Activated naive CD8-positive, alpha-beta T cell treated with anti-CD3 and anti-CD28 coated beads for 36 hours (primary cell): ENCODE results near the gene PPP1R1A. TPM values are rescaled to one million over a fixed set of nuclear protein-coding genes. Genes with fewer than 3 reads are reported as not detected.

Source experiments
- DNase-seq: peaks from one replicate; pipeline ENCODE4 v3.0.0; 2021
- H3K27ac Mint-ChIP-seq: one replicate; pipeline ENCODE4 v1.8.0; 2022; ENCODE audit warnings: mild to moderate bottlenecking, moderate library complexity, mixed read lengths
- H3K27me3 Mint-ChIP-seq: one replicate; pipeline ENCODE4 v1.8.0; 2022; ENCODE audit warnings: mild to moderate bottlenecking, mixed read lengths
- H3K36me3 Mint-ChIP-seq: one replicate; pipeline ENCODE4 v1.8.0; 2021; ENCODE audit warnings: mild to moderate bottlenecking, mixed read lengths
- H3K4me1 Mint-ChIP-seq: one replicate; pipeline ENCODE4 v1.8.0; 2021; ENCODE audit warnings: mixed read lengths
- H3K4me3 Mint-ChIP-seq: one replicate; pipeline ENCODE4 v1.8.0; 2022; ENCODE audit warnings: mild to moderate bottlenecking, moderate library complexity, mixed read lengths
- H3K9me3 Mint-ChIP-seq: one replicate; pipeline ENCODE4 v1.8.0; 2022; ENCODE audit warnings: mixed read lengths
- total RNA-seq, 2 experiments: library from RNA; stranded (reverse); gene quantifications; one replicate each; pipeline ENCODE4 v1.2.3, GENCODE V29; 2021

The PPP1R1A gene, protein sequence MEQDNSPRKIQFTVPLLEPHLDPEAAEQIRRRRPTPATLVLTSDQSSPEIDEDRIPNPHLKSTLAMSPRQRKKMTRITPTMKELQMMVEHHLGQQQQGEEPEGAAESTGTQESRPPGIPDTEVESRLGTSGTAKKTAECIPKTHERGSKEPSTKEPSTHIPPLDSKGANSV
- total RNA-seq, result not detected

DNA sequence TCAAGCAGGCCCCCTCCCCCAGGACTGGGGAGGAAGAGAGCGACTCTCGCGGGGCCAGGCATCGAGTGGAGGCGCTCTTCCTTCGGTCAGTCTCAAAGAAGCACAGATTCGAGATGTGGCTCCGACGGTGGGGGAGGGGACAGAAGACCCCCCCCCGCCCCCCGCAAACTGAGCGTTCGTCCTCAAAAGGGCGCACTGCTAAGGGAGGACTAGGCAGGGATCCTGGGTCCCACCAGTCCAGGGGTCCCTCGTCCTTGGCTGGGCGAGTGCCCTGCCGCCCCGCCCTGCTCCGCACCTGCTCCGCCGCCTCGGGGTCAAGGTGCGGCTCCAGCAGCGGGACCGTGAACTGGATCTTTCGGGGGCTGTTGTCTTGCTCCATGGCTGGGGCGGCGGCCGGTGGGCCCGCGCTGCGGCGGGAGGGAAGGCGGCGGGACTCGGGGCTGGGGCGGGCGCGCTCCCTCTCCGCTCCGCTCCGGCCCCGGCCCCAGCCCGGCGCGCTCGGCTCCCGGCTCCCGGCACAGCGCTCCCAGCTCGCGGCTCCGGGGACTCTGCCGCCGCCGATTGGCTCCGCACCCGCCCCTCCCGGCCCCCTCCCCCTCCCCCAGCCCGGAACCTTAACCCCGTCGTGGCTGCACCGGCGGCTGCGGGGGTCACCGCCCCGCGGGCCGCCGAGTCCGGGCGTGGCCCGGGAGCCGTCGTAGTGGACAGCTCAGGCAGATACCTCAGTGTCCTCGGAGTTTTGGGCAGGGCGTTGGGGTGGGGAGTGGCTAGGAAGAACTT, at the start of gene PPP1R1A:
TSS of gene PPP1R1A (minus strand) at position 550 of the 780 bp plus-strand sequence. CDS start at position 379, 171 bp downstream.
- no peaks in the 10 kb centered on the region for H3K9me3 Mint-ChIP-seq
- DNase-seq, result no peak
- peaks cover 2% of the 10 kb centered on the region for H3K4me1 Mint-ChIP-seq
- no peak within 1 kb of the TSS for H3K27ac Mint-ChIP-seq
- H3K4me3 Mint-ChIP-seq, result peak within 1 kb of the TSS; percentile 47
- H3K27me3 Mint-ChIP-seq, result peaks cover 60% of the 10 kb centered on the region
- H3K36me3 Mint-ChIP-seq, result no peaks in the 10 kb centered on the region

DNA sequence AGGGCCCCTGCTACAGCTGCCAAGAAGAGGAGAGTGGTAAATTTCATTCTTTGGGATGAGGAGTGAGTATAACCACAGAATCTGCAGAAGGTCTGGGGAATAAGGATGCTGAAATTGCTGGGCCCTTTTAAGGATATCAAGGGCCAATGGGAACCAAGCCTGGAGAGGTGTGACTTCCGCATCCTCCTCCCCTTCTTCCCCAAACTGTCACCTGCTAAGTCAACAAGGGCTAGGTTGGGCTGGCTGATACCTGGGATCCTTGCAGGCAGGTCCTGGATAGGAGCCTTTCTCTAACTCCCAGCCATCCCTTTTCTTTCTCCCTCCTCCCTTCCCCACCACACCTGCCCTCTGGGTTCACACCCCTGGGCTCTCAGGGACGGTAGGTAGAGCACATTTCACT, 46.3 kb upstream of the PPP1R1A start, which contains the start of gene LACRT:
TSS of gene LACRT (minus strand) at position 101 of the 400 bp plus-strand sequence. CDS start at position 47, 54 bp downstream.
- Mint-ChIP-seq H3K9me3 (no peaks in the 10 kb centered on the region), H3K27ac (no peak within 1 kb of the TSS), H3K4me1 (peaks cover 5% of the 10 kb centered on the region), H3K36me3 (no peaks in the 10 kb centered on the region), H3K27me3 (peaks cover 21% of the 10 kb centered on the region), H3K4me3 (no peak within 1 kb of the TSS)
- no peak for DNase-seq

DNA sequence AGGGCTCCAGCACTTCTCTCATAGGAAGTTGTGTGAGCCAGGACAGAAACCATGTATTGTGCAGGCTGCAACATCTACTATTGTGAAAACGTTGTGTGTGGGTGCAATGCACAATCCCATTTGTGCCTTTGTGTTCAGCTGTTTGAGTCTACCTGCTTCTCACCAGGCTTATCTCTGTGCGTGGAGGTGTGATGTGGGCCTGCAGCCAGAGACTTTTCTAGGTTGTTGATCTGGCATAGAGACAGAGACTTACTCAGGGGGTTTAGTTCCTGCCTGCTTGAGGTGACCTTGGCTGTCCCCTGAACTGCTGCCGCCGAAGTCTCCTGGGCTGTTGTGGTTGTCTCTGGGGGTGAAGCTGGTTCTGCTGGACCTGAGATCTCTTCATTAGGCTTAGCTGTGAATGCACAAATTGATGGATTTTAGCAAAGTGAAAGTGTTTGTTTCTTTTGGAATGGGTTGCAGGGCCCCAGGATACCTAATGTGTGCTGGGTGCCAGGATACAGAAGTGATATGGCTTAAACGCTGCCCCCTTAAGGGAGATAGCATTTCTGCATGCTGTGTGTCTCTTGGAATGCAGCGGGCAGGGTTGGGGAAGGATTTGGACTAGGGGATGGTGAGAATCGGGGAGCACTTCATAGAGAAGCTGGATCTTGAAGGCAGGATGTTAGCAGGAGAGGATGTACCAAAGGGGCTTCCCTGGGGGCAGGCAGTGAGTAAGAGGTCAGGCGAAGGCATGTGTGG, 43.7 kb upstream of the PPP1R1A start:
- Mint-ChIP-seq H3K4me3 (peak overlapping the region; percentile 20), H3K27me3 (peaks cover 31% of the 10 kb centered on the region), H3K4me1 (peaks cover 5% of the 10 kb centered on the region), H3K9me3 (peaks cover 7% of the 10 kb centered on the region), H3K36me3 (no peaks in the 10 kb centered on the region), H3K27ac (no peak overlapping the region)
- no peak for DNase-seq

DNA sequence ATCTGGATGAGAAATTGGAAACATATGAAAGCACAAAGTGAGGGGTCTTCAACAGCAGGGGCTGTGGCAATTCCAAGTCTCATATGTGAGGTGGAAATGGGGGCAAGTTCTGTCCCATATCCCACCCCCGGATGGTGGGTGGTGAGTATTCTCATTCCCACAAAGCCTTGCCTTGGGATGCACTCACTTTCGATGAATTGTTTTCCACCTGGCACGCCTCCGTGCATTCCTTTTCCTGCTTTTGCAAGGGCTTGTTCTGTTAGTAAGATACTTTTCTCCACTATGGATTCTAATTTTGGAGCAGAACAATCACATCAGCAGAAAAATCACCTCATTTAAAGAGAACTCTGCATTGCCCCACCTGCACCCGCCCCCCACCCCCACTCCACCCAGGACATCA, 43.1 kb upstream of the PPP1R1A start:
- H3K9me3 Mint-ChIP-seq, result peaks cover 11% of the 10 kb centered on the region
- H3K36me3 Mint-ChIP-seq, result no peaks in the 10 kb centered on the region

DNA sequence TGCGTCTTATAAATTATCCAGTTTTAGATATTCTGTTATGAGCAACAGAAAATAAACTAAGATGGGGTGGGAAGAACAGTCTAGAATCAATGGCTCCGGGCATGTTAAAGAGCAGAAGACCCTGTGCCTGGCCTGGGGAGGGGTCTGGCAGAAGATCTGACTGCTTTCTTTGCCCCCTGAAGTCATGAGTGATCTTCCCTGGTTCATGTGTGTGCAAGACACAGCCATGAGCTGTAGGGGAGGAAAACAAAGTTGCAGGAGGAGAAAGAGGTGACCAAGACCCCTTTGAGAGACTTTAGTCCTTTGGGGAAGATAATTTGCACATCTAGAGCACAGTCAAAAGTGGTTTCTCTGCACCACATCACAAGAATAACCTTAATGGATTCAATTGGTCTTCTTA, 41.5 kb upstream of the PPP1R1A start:
- H3K4me1 Mint-ChIP-seq, result peaks cover 5% of the 10 kb centered on the region
- no peaks in the 10 kb centered on the region for H3K36me3 Mint-ChIP-seq
- no peak overlapping the region for H3K27ac Mint-ChIP-seq
- DNase-seq, result no peak
- H3K9me3 Mint-ChIP-seq, result peaks cover 11% of the 10 kb centered on the region
- peaks cover 49% of the 10 kb centered on the region for H3K27me3 Mint-ChIP-seq
- no peak overlapping the region for H3K4me3 Mint-ChIP-seq

More for the DNA sequence above, 43.1 kb upstream of the PPP1R1A start:
- H3K27ac Mint-ChIP-seq, result no peak overlapping the region
- no peak for DNase-seq
- H3K4me1 Mint-ChIP-seq, result peaks cover 5% of the 10 kb centered on the region
- no peak overlapping the region for H3K4me3 Mint-ChIP-seq
- H3K27me3 Mint-ChIP-seq, result peaks cover 37% of the 10 kb centered on the region

DNA sequence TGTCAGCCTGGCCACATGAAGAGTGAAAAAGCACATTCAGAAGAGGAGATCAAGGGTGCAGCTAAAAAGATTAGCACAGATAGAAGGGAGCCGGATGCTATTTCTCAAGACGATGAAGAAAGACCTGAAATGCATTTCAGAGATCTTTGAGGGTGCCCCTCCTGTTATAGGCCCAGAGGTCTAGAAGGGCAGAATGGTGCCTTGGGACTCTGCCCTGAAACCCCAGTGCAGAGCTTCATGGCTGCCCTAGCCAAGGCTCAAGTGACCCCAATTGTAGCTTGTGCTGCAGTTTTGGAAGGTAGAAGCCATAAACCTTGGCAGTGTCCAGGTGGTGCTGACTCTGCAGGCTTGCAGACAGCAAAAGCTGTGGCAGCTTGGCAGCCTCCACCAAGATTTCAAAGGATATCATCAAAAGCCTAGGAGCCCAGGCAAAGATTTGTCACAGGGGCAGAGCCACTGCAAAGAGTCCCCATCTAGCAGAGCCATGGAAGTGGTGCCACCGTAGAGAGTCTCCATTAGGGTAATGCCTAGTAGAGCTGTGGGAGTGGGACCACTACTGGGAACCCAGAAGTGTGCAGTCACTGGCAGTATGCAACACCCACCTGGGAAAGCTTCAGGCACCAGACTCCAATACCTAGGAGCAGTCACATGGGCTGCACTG, 39.9 kb upstream of the PPP1R1A start:
- H3K4me3 Mint-ChIP-seq, result no peak overlapping the region
- no peak overlapping the region for H3K27ac Mint-ChIP-seq
- H3K9me3 Mint-ChIP-seq, result peaks cover 11% of the 10 kb centered on the region
- peaks cover 56% of the 10 kb centered on the region for H3K27me3 Mint-ChIP-seq
- H3K4me1 Mint-ChIP-seq, result peaks cover 5% of the 10 kb centered on the region
- no peaks in the 10 kb centered on the region for H3K36me3 Mint-ChIP-seq
- no peak for DNase-seq

DNA sequence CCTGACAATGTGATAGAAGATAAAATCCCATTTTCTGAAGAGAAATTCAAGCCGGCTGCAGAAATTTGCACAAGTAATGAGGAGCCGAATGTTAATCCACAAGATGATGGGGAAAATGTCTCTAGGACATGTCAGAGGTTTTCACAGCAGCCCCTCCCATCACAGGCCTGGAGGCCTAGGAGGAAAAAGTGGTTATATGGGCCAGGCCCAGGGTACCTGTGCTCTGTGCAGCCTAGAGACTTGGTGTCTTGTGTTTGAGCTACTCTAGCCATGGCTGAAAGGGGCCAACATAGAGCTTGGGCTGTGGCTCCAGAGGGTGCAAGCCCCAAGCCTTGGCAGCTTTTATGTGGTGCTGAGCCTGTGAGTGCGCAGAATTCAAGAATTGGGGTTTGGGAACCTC, 38.8 kb upstream of the PPP1R1A start:
- peaks cover 11% of the 10 kb centered on the region for H3K9me3 Mint-ChIP-seq
- no peaks in the 10 kb centered on the region for H3K36me3 Mint-ChIP-seq
- no peak overlapping the region for H3K27ac Mint-ChIP-seq
- H3K27me3 Mint-ChIP-seq, result peaks cover 61% of the 10 kb centered on the region
- H3K4me1 Mint-ChIP-seq, result peaks cover 2% of the 10 kb centered on the region
- no peak for DNase-seq
- no peak overlapping the region for H3K4me3 Mint-ChIP-seq

DNA sequence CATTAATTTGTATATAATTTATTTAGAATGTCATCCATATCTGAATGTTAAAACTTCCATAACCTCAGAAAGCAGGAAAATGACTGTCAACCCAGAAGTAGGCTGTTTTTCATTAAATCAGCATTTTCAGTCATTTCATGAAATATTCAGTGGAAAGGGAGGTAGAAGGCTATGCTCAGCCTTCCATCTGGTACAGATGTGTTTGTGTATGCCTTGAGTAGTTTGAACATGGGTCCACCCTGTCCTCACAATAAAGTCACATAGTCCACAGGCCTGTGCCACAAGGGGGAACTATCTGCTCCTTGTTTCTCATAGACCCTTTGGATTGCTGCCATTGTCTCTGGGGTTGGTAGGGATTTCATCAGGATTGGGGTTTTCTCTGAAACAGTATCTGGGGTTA, 37.1 kb upstream of the PPP1R1A start:
- Mint-ChIP-seq H3K27ac (no peak overlapping the region), H3K4me3 (no peak overlapping the region), H3K27me3 (peaks cover 72% of the 10 kb centered on the region), H3K9me3 (peaks cover 11% of the 10 kb centered on the region), H3K4me1 (no peaks in the 10 kb centered on the region), H3K36me3 (no peaks in the 10 kb centered on the region)
- DNase-seq, result no peak

DNA sequence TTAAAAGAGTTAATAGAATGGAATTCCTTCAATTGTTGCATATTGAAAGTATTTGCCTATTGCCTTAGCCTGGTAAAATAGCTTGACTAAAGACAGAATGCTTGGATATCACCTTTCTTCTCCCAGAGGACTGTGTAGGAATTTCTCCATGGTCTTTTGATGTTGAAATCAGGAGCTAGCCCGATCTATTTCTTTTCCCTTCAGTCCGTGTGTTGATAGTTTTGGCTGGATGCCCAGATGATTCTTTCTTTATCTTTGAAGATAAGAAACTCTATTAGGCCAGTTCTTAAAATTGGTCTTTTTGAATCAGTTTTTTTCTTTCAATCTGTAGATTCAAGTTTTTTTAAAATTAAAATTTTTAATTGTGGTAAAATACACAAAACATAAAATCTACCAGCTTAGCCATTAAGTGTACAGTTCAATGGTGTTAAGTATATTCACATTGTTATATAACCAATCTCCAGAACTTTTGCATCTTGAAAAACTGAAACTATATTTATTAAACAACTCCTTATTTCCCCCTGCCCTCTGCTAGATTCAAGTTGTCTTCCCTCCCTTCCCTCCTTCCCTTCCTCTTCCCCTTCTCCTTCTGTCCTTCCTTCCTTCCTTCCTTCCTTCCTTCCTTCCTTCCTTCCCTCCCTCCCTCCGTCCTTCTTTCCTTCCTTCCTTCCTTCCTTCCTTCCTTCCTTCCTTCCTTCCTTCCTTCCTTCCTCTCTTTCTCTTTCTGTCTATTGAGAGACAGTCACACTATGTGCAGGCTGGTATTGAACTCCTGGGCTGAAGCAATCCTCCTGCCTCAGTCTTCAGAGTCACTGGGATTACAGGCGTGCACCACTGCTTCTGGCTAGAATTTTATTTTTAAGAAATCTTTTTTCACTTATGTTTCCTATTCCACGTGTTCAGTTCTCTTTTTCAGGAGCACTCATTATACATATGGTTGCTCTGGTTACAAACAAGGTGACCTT, 36.1 kb upstream of the PPP1R1A start:
- Mint-ChIP-seq H3K36me3 (no peaks in the 10 kb centered on the region), H3K9me3 (peaks cover 11% of the 10 kb centered on the region), H3K27me3 (peaks cover 66% of the 10 kb centered on the region), H3K4me3 (no peak overlapping the region), H3K27ac (no peak overlapping the region), H3K4me1 (no peaks in the 10 kb centered on the region)
- DNase-seq, result no peak

DNA sequence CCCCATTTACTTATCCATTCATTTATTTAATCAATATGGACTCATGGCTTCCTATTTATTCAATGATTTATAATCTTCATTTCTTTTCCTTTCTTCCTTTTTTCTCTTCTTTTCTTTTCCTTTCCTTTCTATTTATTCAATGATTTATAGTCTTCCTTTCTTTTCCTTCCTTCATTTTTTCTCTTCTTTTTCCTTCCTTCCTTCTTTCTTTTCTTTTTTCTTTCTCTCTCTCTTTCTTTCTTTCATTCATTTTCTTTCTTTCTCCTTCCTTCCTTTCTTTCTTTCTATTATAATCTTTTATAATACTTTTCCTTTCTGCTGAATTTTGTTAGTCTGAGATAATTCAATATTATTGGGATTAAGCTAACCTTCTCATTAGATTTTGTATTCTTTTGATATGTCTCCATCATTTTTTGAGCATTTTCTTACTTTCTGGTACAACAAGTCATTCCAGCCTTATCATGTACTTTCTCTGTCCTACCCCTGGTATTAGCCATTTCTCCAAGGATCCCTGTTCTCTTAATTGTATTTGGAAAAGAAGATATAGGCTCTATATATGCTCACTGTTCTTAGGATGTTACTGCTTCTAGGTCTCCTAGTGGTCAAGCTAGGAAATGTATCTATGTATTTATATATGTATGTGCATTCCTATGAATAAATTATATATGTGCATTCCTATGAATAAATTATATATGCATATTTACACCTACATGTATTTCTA, 34.2 kb upstream of the PPP1R1A start:
- Mint-ChIP-seq H3K27me3 (peaks cover 71% of the 10 kb centered on the region), H3K27ac (no peak overlapping the region), H3K9me3 (peaks cover 6% of the 10 kb centered on the region)

DNA sequence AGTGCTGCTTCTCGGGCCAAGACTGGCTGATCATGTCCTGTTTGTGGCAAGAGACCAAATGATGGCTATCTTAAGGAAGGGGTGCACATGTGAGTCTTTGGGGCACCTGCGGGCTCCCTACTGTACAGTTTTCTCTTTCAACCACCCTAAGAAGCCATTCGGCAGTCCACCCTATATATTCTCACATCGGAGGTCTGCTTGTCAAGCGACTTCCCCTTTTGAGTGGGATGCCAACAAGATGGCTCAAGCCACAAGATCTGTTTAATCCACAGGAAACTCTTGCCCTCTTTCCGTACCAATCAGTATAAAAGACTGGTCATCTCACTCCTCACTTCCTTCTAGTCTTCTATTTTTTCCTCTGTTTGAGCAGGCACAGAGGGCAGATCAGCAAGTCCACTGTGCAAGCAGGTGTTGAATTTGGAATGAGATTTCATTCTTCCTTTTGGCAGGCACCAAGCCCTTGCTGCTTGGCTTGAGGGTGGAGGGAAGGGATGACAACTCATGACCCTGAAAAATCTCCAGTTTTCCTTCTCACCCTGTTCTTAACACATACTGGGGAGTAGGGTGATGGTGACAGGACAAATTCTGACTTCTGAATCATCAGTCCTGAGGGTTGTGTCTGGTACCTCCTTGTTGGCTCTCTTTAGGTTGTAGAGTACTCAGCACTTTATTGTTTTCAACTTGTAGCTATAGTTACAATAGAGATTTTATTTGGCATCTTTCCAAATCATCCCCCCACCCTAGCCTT, 28.6 kb upstream of the PPP1R1A start:
- no peak for DNase-seq
- no peak overlapping the region for H3K27ac Mint-ChIP-seq
- no peaks in the 10 kb centered on the region for H3K36me3 Mint-ChIP-seq
- H3K4me3 Mint-ChIP-seq, result no peak overlapping the region
- peaks cover 3% of the 10 kb centered on the region for H3K4me1 Mint-ChIP-seq
- H3K9me3 Mint-ChIP-seq, result no peaks in the 10 kb centered on the region
- H3K27me3 Mint-ChIP-seq, result peaks cover 45% of the 10 kb centered on the region

More for the DNA sequence above, 34.2 kb upstream of the PPP1R1A start:
- H3K36me3 Mint-ChIP-seq, result no peaks in the 10 kb centered on the region
- no peak overlapping the region for H3K4me3 Mint-ChIP-seq
- H3K4me1 Mint-ChIP-seq, result no peaks in the 10 kb centered on the region
- no peak for DNase-seq

DNA sequence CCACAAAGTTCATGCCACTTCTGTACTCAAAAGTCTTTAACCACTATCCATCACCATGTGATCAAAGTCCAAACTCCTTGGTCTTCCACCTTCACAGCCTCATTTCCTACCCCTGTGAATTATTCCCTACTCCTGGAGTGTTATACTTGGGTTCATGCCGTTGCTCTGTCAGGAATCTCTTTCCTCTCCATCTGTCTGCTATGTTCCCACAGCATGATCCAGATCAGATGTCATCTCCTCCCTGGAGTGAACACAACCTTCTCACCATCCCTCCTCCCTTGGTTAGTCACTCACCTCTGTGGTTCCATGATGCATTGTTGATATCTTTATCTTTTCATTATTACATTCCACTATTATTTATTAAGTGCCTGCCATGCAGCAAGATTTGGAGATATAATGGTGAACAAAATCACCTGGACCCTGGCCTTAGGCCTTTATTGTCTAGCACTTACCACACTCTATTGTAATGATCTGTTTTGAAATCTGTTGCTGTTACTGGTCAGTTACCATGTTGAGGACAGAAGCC, 23.8 kb upstream of the PPP1R1A start:
- Mint-ChIP-seq H3K4me1 (peaks cover 3% of the 10 kb centered on the region), H3K27ac (no peak overlapping the region), H3K4me3 (no peak overlapping the region), H3K27me3 (peaks cover 20% of the 10 kb centered on the region), H3K36me3 (no peaks in the 10 kb centered on the region), H3K9me3 (no peaks in the 10 kb centered on the region)
- no peak for DNase-seq

DNA sequence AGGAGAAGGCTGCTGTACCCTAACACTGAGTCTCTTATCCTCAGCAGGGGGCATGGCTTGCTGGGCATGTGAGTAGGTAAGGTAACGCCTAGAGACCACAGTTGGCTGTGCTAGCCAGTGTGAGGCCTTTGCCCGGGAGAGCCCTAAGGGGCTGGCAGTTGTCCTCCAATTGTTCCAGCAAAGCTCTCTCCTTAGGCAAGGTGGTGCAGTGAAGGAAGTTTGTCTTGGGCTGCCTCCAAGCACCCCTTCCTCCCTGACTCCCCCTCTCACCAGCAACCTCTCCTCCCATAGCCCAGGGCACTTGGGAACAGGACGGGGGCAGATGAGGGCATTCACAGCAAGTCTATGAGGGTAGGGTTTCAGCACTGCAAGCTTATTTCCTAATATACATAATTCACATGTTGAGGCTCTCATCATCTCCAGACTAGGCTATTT, 23.3 kb upstream of the PPP1R1A start:
- Mint-ChIP-seq H3K27ac (no peak overlapping the region), H3K27me3 (peaks cover 15% of the 10 kb centered on the region), H3K9me3 (no peaks in the 10 kb centered on the region), H3K36me3 (no peaks in the 10 kb centered on the region), H3K4me1 (peaks cover 2% of the 10 kb centered on the region), H3K4me3 (no peak overlapping the region)
- no peak for DNase-seq
